GM12801 (cell line): ENCODE measurements around the gene STARD3.

Experiments
- CTCF ChIP-seq: IDR thresholded peaks from one replicate; pipeline ENCODE4 v1.5.1; 2011; ENCODE audit warnings: control low read depth; ENCODE audit not compliant: insufficient read length; ENCODE audit errors: extremely low read depth

Gene STARD3

GRCh38 chr17:39705786-39706348, 68.9 kb downstream of the STARD3 start:
- TF ChIP-seq CTCF = no peak

DNA sequence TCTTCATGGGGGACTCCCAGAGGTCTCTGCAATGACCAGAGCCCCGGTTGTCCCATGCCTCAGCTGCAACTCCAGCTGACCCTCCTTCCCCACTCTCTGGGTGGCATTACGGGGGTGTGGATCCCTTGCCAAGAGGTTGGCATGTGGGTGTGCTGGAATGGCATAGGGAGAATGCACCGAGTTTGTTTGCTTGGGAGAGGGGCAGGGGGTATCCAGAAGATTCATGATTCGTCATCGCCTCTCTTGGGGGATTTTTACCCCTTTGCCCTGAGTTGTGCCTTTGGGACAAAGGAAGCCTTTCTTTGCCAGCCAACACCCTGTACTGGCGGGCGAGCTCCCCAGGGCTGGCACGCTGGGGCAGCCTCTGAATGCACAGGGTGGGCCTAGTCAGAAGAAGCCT, 69.4 kb downstream of the STARD3 start:
- TF ChIP-seq CTCF = no peak

- no peak for TF ChIP-seq CTCF
These were observed 70.0 kb downstream of the STARD3 start for GRCh38 chr17:39706921-39707337.

DNA sequence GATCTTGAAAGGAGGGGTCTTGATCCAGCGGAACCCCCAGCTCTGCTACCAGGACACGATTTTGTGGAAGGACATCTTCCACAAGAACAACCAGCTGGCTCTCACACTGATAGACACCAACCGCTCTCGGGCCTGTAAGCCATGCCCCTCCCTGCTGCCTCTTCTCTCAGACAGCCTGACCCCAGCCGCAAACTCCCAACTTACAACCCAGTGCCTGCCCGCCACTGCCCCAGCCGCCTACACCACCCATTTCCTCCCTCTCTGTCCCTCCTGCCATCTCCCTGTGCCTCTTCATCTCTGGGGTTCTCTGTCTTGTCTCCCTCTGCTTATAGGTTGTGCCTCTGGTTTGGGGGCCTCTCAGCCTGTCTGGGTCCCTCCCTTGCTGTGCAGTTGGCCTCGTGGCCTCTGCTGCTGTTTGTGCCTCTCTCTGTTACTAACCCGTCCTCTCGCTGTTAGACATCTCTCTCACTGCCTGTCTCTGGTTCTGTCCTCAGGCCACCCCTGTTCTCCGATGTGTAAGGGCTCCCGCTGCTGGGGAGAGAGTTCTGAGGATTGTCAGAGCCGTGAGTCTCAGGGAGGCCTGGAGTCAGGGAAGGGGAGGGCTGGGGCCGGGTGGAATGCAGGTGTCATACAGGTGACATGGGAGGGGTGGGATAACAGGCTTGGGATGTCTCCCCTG, 72.5 kb downstream of the STARD3 start:
- no peak for TF ChIP-seq CTCF

DNA sequence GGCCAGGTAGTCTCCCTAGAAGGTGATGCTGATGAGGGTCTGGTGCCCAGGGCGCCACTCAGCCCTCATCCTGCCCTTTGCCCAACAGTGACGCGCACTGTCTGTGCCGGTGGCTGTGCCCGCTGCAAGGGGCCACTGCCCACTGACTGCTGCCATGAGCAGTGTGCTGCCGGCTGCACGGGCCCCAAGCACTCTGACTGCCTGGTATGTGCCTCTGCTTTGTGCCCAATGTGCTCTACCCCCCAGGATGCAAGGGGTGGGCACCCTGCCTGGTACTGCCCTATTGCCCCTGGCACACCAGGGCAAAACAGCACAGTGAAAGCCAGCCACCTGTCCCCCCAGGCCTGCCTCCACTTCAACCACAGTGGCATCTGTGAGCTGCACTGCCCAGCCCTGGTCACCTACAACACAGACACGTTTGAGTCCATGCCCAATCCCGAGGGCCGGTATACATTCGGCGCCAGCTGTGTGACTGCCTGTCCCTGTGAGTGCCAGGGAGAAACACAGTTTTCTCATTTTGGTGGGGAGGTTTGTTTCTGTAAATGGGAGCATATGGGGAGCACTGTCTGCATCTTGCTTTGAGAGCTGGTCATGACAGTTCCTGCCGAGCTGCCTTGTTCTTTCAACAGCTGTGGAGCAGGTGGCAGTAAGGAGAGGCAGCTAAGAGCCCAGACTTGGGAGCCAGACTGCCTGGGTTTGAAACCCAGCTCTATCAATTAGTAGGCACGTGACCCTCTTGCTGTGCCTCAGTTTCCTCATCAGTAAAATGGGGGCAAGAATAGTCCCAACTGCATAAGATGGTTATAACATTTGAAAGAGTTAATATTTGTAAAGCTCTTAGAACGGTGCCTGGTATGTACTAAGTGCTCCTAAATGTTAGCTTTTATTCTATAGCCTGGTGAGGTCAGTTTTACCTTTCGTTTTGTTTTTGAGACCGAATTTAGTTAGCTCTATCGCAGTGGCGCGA, 73.3 kb downstream of the STARD3 start:
- TF ChIP-seq CTCF = no peak

GRCh38 chr17:39711851-39712250, 74.9 kb downstream of the STARD3 start:
- TF ChIP-seq CTCF = no peak
